Upper lobe of left lung (tissue), 6 donors: ENCODE data around the gene SLC6A6. TPM values are rescaled to one million over a fixed set of nuclear protein-coding genes. Genes with fewer than 3 reads are reported as not detected.

Source experiments
- ATAC-seq, 2 donors: fragments of 200-7000 bp; cut with Tn5 transposase; one replicate each; pipeline ENCODE4 v1.9.1; 2022; ENCODE audit warnings: mild to moderate bottlenecking in 2 of 2, moderate library complexity in 2 of 2; ENCODE audit not compliant: low FRiP score in 2 of 2
- DNase-seq, 2 donors: peaks; one replicate each; pipeline ENCODE4 v3.0.0-alpha.2; 2019 to 2020
- H3K27ac ChIP-seq, 4 donors: fragments of 200-600 bp; sonication (generic); one replicate each; pipeline ENCODE4 v1.5.1; 2016 to 2019
- H3K27me3 ChIP-seq, 4 donors: fragments of 200-600 bp; sonication (generic); one replicate each; pipeline ENCODE4 v1.5.1; 2017 to 2019
- H3K36me3 ChIP-seq, 4 donors: fragments of 200-600 bp; sonication (generic); one replicate each; pipeline ENCODE4 v1.5.1; 2016 to 2019
- H3K4me1 ChIP-seq, 4 donors: fragments of 200-600 bp; sonication (generic); one replicate each; pipeline ENCODE4 v1.5.1; 2018 to 2019
- H3K4me3 ChIP-seq, 4 donors: fragments of 200-600 bp; sonication (generic); one replicate each; pipeline ENCODE4 v1.5.1; 2017 to 2019; ENCODE audit warnings: mild to moderate bottlenecking in 2 of 4, moderate library complexity in 1 of 4
- H3K9me3 ChIP-seq, 4 donors: fragments of 200-600 bp; sonication (generic); one replicate each; pipeline ENCODE4 v1.5.1; 2018 to 2019
- EP300 ChIP-seq, 4 donors: sonication (generic); formaldehyde crosslinking; IDR thresholded peaks; one replicate each; pipeline ENCODE4 v1.5.1; 2017; ENCODE audit warnings: antibody characterized with exemption in 4 of 4, control low read depth in 2 of 4
- POLR2A ChIP-seq, 4 donors: fragments of 450-650 bp; IDR thresholded peaks; one replicate each; pipeline ENCODE4 v1.5.1; 2016 to 2017; ENCODE audit warnings: antibody characterized with exemption in 4 of 4, mild to moderate bottlenecking in 2 of 4
- POLR2AphosphoS5 ChIP-seq, 2 donors: sonication (generic); formaldehyde crosslinking; IDR thresholded peaks; one replicate each; pipeline ENCODE4 v1.5.1; 2017; ENCODE audit warnings: antibody characterized with exemption in 2 of 2
- WGBS, 2 donors: methylation state at CpG; one replicate each; pipeline ENCODE4 v1.1.5; 2017 to 2018; 5-methylcytosine and 5-hydroxymethylcytosine counted together
- total RNA-seq, 6 donors: library from RNA; depleted of rRNA in 4 of 6; stranded (reverse); fragments of >200 nt in 4 of 6; gene quantifications; one replicate each; pipeline versions ENCODE4 v1.1.0 to v1.2.1, GENCODE V29; 2016 to 2021
- TF ChIP-seq, protein P1 (sequence below), 6 experiments: fragments of 450-650 bp in 4 of 6; fragments of 200-600 bp in 2 of 6; sonication (generic) in 2 of 6; IDR thresholded peaks; one replicate each; pipeline ENCODE4 v1.5.1; 2016 to 2019; ENCODE audit warnings: antibody characterized with exemption in 6 of 6
- donor health status: DM: no; HTN: no; CAD: no; lungs with moderate emphysema.
- donor health status: DM: no; HTN: yes; CAD: no; lungs with severe emphysema.

SLC6A6 gene
- total RNA-seq, 6 donors from 2014 or later: 60.6 to 154 (median 92.8) TPM

DNA sequence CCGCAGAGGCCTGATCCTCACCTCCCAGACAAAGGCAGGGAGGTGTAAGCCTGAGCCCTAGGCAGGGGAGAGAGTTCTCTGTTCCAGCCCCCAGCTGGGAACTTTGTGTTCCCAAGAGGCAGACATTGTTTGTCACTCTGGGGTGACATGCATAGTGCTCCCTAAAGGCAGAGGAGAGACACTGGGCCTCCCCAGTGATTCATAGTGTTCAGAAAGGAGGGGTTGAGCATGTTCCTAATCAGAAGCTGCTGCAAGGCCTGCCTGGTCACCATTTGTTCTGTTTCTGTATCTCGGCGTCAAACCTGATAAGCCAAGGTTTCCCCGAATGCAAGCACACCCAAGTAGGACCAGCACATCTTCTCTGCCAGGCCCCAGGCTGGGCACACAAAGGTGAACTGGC, 24.0 kb upstream of the SLC6A6 start:
- 95 to 96% methylated on average over 4 of the region's 4 CpGs for WGBS, 2 donors
- no peaks in the 10 kb centered on the region for H3K27me3 ChIP-seq
- TF ChIP-seq POLR2A (IDR thresholded peaks at IDR 0.05): no peak
- TF ChIP-seq, protein P1, sequence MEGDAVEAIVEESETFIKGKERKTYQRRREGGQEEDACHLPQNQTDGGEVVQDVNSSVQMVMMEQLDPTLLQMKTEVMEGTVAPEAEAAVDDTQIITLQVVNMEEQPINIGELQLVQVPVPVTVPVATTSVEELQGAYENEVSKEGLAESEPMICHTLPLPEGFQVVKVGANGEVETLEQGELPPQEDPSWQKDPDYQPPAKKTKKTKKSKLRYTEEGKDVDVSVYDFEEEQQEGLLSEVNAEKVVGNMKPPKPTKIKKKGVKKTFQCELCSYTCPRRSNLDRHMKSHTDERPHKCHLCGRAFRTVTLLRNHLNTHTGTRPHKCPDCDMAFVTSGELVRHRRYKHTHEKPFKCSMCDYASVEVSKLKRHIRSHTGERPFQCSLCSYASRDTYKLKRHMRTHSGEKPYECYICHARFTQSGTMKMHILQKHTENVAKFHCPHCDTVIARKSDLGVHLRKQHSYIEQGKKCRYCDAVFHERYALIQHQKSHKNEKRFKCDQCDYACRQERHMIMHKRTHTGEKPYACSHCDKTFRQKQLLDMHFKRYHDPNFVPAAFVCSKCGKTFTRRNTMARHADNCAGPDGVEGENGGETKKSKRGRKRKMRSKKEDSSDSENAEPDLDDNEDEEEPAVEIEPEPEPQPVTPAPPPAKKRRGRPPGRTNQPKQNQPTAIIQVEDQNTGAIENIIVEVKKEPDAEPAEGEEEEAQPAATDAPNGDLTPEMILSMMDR (IDR thresholded peaks at IDR 0.05): no peak
- no peak for TF ChIP-seq EP300 (IDR thresholded peaks at IDR 0.05)
- no peak for TF ChIP-seq POLR2AphosphoS5 (IDR thresholded peaks at IDR 0.05)
- H3K9me3 ChIP-seq: no peaks in the 10 kb centered on the region
- no peaks in the 10 kb centered on the region for H3K36me3 ChIP-seq
- no peak overlapping the region for H3K4me3 ChIP-seq
- DNase-seq: no peak
- peak overlapping the region; percentile 44 to 82 (median 60) for H3K27ac ChIP-seq
- peaks cover 3 to 32% (median 16%) of the 10 kb centered on the region in 4 donors for H3K4me1 ChIP-seq
- no peak for ATAC-seq

DNA sequence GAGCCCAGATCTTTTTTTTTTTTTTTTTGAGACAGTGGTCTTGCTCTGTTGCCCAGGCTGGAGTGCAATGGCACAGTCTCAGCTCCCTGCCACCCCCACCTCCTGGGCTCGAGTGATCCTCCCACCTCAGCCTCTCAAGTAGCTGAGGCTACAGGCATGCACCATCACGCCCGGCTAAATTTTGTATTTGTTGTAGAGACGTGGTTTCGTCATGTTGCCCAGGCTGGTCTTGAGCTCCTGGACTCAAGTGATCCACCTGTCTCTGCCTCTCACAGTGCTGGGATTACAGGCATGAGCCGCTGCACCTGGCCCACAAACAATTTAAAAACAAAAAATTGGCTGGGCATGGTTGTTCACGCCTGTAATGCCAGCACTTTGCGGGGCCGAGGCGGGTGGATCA, 22.6 kb upstream of the SLC6A6 start:
- H3K36me3 ChIP-seq: no peaks in the 10 kb centered on the region
- no peak overlapping the region for H3K27ac ChIP-seq
- WGBS, 2 donors: 85 to 91% methylated on average over 9 to 10 of the region's 10 CpGs
- no peaks in the 10 kb centered on the region for H3K27me3 ChIP-seq
- H3K4me3 ChIP-seq: no peak overlapping the region
- ATAC-seq: no peak
- peaks cover 0 to 18% (median 6%) of the 10 kb centered on the region in 4 donors for H3K4me1 ChIP-seq
- DNase-seq: no peak
- TF ChIP-seq, protein P1 (IDR thresholded peaks at IDR 0.05): no peak
- TF ChIP-seq EP300 (IDR thresholded peaks at IDR 0.05) (no peak), POLR2A (IDR thresholded peaks at IDR 0.05) (no peak), POLR2AphosphoS5 (IDR thresholded peaks at IDR 0.05) (no peak)
- no peaks in the 10 kb centered on the region for H3K9me3 ChIP-seq

DNA sequence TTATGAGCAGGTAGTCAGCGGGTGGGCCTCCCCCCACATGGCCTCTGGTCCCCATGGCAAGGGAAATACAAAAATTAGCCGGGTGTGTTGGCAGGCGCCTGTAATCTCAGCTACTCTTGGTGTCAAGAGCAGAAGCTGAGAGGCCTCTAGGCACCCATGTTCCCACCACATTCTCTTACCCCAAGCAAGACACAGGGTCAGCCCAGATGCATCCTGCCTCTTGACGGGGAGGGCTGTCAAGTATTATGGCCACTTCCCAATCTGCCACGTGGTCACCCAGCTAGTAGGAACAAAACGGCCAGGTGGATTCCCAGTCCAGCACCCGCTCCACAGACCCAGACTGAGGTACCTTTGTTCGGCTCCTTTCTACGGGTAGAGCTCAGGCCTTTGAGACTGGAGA, 16.2 kb upstream of the SLC6A6 start:
- no peak overlapping the region for H3K4me3 ChIP-seq
- peaks cover 0 to 11% (median 3%) of the 10 kb centered on the region in 4 donors for H3K4me1 ChIP-seq
- no peak for DNase-seq
- 63 to 90% methylated on average over 4 to 9 of the region's 9 CpGs for WGBS, 2 donors
- H3K27me3 ChIP-seq: no peaks in the 10 kb centered on the region
- no peak overlapping the region for H3K27ac ChIP-seq
- ATAC-seq: no peak
- H3K9me3 ChIP-seq: no peaks in the 10 kb centered on the region
- TF ChIP-seq EP300 (IDR thresholded peaks at IDR 0.05): no peak
- TF ChIP-seq POLR2A (IDR thresholded peaks at IDR 0.05): no peak
- TF ChIP-seq POLR2AphosphoS5 (IDR thresholded peaks at IDR 0.05): no peak
- TF ChIP-seq, protein P1 (IDR thresholded peaks at IDR 0.05): no peak
- H3K36me3 ChIP-seq: no peaks in the 10 kb centered on the region

DNA sequence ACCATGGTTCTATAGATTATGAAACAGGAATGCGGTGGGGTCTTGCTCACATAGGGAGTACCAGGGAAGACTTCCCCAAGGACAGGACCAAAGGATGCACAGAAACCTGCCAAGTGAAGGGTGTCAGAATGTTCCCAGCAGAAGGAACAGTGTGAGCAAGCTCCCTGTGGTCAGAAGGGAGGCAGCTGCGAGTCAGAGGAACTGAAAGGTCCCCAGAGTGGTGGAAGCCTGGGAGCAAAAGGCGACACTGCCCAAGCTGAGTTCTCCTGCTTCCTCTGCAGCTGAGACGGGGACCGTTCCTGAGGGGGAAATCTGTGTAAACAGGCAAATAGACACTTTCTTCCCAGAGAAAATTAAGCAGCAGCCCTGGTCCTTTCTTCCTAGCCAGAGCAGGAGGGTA, 14.2 kb upstream of the SLC6A6 start:
- ATAC-seq (peak in 1 of 2 donors; percentile 56), DNase-seq (peak in 1 of 2 donors; percentile 46)
- no peaks in the 10 kb centered on the region for H3K9me3 ChIP-seq
- H3K4me3 ChIP-seq: no peak overlapping the region
- 61 to 74% methylated on average over 5 of the region's 5 CpGs for WGBS, 2 donors
- no peak overlapping the region for H3K27ac ChIP-seq
- no peaks in the 10 kb centered on the region for H3K36me3 ChIP-seq
- H3K4me1 ChIP-seq: peaks cover 0 to 15% (median 3%) of the 10 kb centered on the region in 4 donors
- H3K27me3 ChIP-seq: no peaks in the 10 kb centered on the region
- TF ChIP-seq, protein P1 (IDR thresholded peaks at IDR 0.05): no peak
- peak in 1 of 2 donors; percentile 48 for TF ChIP-seq POLR2AphosphoS5 (IDR thresholded peaks at IDR 0.05)

DNA sequence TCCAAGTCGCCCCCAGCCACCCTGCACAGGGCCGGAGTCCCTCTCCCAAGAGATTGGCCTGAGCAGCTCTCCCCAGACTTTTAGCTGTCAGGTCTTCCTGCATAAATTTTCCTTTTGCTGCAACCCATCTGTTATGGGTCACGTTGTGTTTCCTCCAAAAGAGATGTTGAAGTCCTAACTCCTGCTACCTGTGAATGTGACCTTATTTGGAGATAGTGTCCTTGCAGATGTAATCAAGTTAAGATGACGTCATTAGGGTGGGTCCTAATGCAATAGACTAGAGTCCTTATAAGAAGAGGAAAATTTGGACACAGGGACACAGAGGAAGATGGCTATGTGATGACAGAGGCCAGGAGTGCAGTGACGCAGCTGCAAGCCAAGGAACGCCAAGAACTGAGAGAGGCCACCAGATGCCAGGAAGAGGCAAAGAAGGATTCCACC, 13.2 kb upstream of the SLC6A6 start:
- Histone ChIP-seq H3K27ac (no peak overlapping the region), H3K4me1 (peaks cover 0 to 15% (median 3%) of the 10 kb centered on the region in 4 donors), H3K9me3 (no peaks in the 10 kb centered on the region), H3K4me3 (no peak overlapping the region), H3K36me3 (no peaks in the 10 kb centered on the region), H3K27me3 (no peaks in the 10 kb centered on the region)
- WGBS, 2 donors: 81 to 86% methylated on average over 6 of the region's 6 CpGs
- DNase-seq (no peak), ATAC-seq (no peak)
- TF ChIP-seq POLR2A (IDR thresholded peaks at IDR 0.05) (no peak), EP300 (IDR thresholded peaks at IDR 0.05) (no peak), POLR2AphosphoS5 (IDR thresholded peaks at IDR 0.05) (no peak)
- TF ChIP-seq, protein P1 (IDR thresholded peaks at IDR 0.05): no peak
